Heart left ventricle (tissue), 16 donors: ENCODE measurements around the gene PPIF. TPM values are rescaled to one million over a fixed set of nuclear protein-coding genes. Genes with fewer than 3 reads are reported as not detected.
A peak's percentile ranks its signal among the peaks of the same experiment; 100 is the strongest.

Experiments
- ATAC-seq, 4 donors: fragments of 200-7000 bp; cut with Tn5 transposase; one replicate each; pipeline ENCODE4 v1.9.1; 2020 to 2022; ENCODE audit warnings: moderate library complexity in 4 of 4, mild to moderate bottlenecking in 3 of 4, moderate number of reproducible peaks in 1 of 4
- DNase-seq, 5 donors: peaks; one replicate each; pipeline ENCODE4 v3.0.0-alpha.2; 2020
- H3K27ac ChIP-seq, 12 donors: fragments of 200-600 bp; sonication (generic) in 4 of 12; one replicate each; pipeline versions ENCODE4 v1.5.0 to v1.8.0; 2016 to 2022; ENCODE audit warnings: mild to moderate bottlenecking in 2 of 12
- H3K27me3 ChIP-seq, 9 donors: fragments of 200-600 bp; sonication (generic) in 2 of 9; one replicate each; pipeline versions ENCODE4 v1.5.1 to v1.8.0; 2016 to 2022; ENCODE audit warnings: mild to moderate bottlenecking in 3 of 9
- H3K36me3 ChIP-seq, 9 donors: fragments of 200-600 bp; sonication (generic) in 2 of 9; one replicate each; pipeline versions ENCODE4 v1.5.0 to v1.8.0; 2018 to 2022; ENCODE audit warnings: mild to moderate bottlenecking in 2 of 9
- H3K4me1 ChIP-seq, 12 donors: fragments of 200-600 bp; sonication (generic) in 4 of 12; one replicate each; pipeline versions ENCODE4 v1.5.0 to v1.8.0; 2016 to 2022; ENCODE audit warnings: mild to moderate bottlenecking in 3 of 12
- H3K4me3 ChIP-seq, 12 donors: fragments of 200-600 bp; sonication (generic) in 4 of 12; one replicate each; pipeline versions ENCODE4 v1.5.0 to v1.8.0; 2017 to 2022; ENCODE audit warnings: mild to moderate bottlenecking in 9 of 12, moderate library complexity in 4 of 12
- H3K9me3 ChIP-seq, 12 donors: fragments of 200-600 bp; sonication (generic) in 4 of 12; one replicate each; pipeline versions ENCODE4 v1.5.0 to v1.8.0; 2016 to 2022; ENCODE audit warnings: mild to moderate bottlenecking in 1 of 12
- POLR2A ChIP-seq, 2 donors: fragments of 450-650 bp; IDR thresholded peaks; one replicate each; pipeline ENCODE4 v1.6.1; 2017; ENCODE audit warnings: antibody characterized with exemption in 2 of 2, mild to moderate bottlenecking in 2 of 2, moderate library complexity in 2 of 2
- WGBS, 4 donors: extraction: QIAGEN DNeasy Blood & Tissue Kit in 2 of 4; methylation state at CpG; one replicate each; pipeline versions ENCODE4 v1.1.5 to v1.1.7; 2013 to 2018; 5-methylcytosine and 5-hydroxymethylcytosine counted together
- intact Hi-C, 10 donors: fragments of 100-400 bp; cut with DNase I; formaldehyde crosslinking; loops; one replicate each; pipeline versions ENCODE4 v1.11.1 to v1.14.2; 2022
- polyA plus RNA-seq, 2 donors: library from polyadenylated mRNA; stranded (reverse); fragments of 200-250 nt; gene quantifications; one replicate each; pipeline ENCODE4 v1.2.3, GENCODE V29; 2013
- total RNA-seq, 9 donors: library from RNA; depleted of rRNA in 2 of 9; stranded (reverse); fragments of >200 nt in 2 of 9; fragmentation: NEBNext Ultra II Directional in 3 of 9; extraction: Animal tissue kit (Norgen Biotek cat#: 25700) in 3 of 9; gene quantifications; one replicate each; pipeline versions ENCODE4 v1.1.0 to v1.2.4, GENCODE V29; 2016 to 2023
- TF ChIP-seq, protein P1 (sequence below), 12 donors: fragments of 200-600 bp; sonication (generic) in 4 of 12; IDR thresholded peaks; one replicate each; pipeline versions ENCODE4 v1.5.0 to v1.8.0; 2018 to 2022; ENCODE audit warnings: antibody characterized with exemption in 12 of 12, mild to moderate bottlenecking in 5 of 12
- donor health status: ischemic (EF 13 %, LVEDD 7.1; RV severe dilation, severe dysfunction).
- donor health status: healthy with polysubstance abuse.
- donor health status: DM: no; HTN: yes; CAD: no.
- donor health status: DM: no; HTN: no; CAD: no.
- donor health status: ischemic (EF 25% LVEDD 6.9; RV normal size, moderate dysfunction).
- donor health status: ischemic (EF 25% LVEDD 5.7; RV mildly dilated, moderate dysfunction).
- donor health status: healthy.
- donor health status: DM: yes; HTN: yes; CAD: no.
- donor health status: ischemic (EF 35%, LVEDD 5.7; RV mildly dilated, moderate dysfunction).
- donor health status: nonischemic (EF 11% LVEDD 7.7; RV severe dilation, severe dysfunction).
- donor health status: DM: yes; HTN: yes; CAD: no.
- donor health status: PGD.
- donor health status: ischemic (EF 29% LVEDD 5.4; RV normal size, mild dysfunction).
- donor health status: nonischemic (EF 23%, LVEDD 6.1; RV moderate dilation, normal function).

PPIF gene
- total and polyA plus RNA-seq, 11 donors: 82.8 to 193 (median 128) TPM

DNA sequence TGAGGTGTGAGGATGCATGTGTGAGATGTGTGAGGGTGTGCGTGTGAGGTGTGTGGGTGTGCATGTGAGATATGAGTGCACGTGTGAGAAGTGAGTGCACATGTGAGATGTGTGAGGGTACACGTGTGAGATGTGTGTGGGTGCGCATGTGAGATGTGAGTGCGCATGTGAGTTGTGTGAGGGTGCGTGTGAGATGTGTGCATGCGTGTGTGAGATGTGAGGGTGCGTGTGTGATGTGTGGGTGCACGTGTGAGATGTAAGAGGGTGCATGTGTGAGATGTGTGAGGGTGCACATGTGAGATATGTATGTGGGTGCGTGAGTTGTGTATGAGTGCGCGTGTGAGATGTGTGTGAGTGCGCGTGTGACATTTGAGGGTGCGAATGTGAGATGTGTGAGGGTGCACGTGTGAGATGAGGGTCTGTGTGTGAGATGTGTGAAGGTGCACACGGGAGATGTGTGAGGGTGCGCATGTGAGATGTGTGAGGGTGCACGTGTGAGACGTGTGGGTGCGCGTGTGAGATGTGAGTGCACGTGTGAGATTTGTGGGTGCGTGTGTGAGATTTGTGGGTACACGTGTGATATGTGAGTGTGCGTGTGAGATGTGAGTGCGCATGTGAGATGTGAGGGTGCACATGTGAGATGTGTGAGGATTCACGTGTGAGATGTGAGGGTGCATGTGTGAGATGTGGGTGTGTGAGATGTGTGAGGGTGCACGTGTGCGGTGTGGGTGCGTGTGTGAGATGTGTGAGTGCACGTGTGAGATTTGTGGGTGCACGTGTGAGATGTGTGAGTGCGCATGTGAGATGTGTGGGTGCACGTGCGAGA lies 30.5 kb downstream of the PPIF start:
- Histone ChIP-seq H3K27me3 (no peaks in the 10 kb centered on the region), H3K4me3 (no peak overlapping the region), H3K9me3 (no peaks in the 10 kb centered on the region), H3K4me1 (peaks cover 13 to 49% (median 43%) of the 10 kb centered on the region in 12 donors), H3K27ac (no peak overlapping the region), H3K36me3 (peaks cover 0 to 5% (median 0%) of the 10 kb centered on the region in 9 donors)
- DNase-seq (no peak), ATAC-seq (no peak)
- intact Hi-C loops: loop anchor here in 5 of 10 donors (2.0 to 10.0 kb wide), 5 partner anchors 70 to 227 kb away; partner anchors contain the start of gene ZCCHC24 (in 1 of the 5)
- TF ChIP-seq POLR2A (IDR thresholded peaks at IDR 0.05): no peak
- TF ChIP-seq, protein P1, sequence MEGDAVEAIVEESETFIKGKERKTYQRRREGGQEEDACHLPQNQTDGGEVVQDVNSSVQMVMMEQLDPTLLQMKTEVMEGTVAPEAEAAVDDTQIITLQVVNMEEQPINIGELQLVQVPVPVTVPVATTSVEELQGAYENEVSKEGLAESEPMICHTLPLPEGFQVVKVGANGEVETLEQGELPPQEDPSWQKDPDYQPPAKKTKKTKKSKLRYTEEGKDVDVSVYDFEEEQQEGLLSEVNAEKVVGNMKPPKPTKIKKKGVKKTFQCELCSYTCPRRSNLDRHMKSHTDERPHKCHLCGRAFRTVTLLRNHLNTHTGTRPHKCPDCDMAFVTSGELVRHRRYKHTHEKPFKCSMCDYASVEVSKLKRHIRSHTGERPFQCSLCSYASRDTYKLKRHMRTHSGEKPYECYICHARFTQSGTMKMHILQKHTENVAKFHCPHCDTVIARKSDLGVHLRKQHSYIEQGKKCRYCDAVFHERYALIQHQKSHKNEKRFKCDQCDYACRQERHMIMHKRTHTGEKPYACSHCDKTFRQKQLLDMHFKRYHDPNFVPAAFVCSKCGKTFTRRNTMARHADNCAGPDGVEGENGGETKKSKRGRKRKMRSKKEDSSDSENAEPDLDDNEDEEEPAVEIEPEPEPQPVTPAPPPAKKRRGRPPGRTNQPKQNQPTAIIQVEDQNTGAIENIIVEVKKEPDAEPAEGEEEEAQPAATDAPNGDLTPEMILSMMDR (IDR thresholded peaks at IDR 0.05): no peak
- WGBS, 4 donors: 91 to 95% (median 94%) methylated on average over 36 of the region's 36 CpGs

DNA sequence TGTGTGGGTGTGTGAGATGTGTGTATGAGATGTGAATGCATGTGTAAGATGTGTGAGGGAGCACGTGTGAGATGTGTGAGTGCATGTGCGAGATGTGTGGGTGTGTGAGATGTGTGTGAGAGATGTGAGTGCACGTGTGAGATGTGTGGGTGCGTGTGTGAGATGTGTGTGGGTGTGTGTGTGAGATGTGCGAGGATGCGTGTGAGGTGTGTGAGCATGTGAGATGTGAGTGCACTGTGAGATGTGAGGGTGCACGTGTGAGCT lies 31.0 kb downstream of the PPIF start:
- TF ChIP-seq POLR2A (IDR thresholded peaks at IDR 0.05): no peak
- TF ChIP-seq, protein P1 (IDR thresholded peaks at IDR 0.05): no peak
- intact Hi-C loops: loop anchor here in 5 of 10 donors (5.0 to 10.0 kb wide), 4 partner anchors 69 to 226 kb away; partner anchors contain the start of gene ZCCHC24 (in 1 of the 5)
- 88 to 97% (median 94%) methylated on average over 7 of the region's 7 CpGs for WGBS, 4 donors
- no peak overlapping the region for H3K4me3 ChIP-seq
- peaks cover 0 to 5% (median 0%) of the 10 kb centered on the region in 9 donors for H3K36me3 ChIP-seq
- ATAC-seq (no peak), DNase-seq (no peak)
- no peaks in the 10 kb centered on the region for H3K27me3 ChIP-seq
- H3K27ac ChIP-seq: no peak overlapping the region
- H3K4me1 ChIP-seq: peaks cover 13 to 50% (median 45%) of the 10 kb centered on the region in 12 donors
- H3K9me3 ChIP-seq: no peaks in the 10 kb centered on the region

DNA sequence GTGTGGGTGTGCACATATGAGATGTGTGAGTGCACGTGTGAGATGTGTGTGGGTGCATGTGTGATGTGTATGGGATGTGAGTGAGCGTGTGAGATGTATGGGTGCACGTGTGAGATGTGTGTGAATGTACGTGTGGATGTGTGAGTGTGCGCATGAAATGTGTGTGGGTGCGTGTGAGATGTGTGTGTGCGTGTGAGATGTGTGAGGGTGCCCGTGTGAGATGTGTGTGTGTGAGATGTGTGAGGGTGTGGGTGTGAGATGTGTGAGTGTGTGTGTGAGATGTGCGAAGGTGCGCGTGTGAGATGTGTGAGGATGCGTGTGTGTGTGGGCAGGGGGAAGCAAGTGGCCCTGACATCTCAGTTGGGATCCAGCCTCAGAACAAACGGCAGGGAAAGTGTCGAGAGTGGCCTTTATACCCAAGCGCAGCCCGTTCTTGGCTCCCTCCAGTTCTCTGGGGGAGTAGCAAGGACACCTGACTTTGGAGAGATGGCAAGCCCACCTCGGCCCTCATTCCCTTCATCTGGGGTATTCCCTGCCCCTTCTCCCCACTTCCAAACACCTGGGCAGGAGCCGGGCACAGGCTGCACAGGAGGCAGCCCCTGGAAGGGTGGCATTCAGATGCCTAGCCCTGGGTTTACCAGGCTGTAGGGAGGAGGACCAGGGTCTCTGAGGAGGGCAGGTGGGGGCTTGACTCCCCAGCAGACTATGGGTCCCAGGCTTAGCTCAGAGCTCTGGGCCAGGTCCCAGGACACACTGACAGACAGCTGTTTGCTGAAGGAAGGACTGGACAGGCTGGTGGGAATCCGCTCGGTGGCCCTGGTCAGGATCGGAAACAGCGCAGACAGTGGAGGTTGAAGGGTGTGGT lies 31.6 kb downstream of the PPIF start:
- Histone ChIP-seq H3K4me1 (peaks cover 13 to 50% (median 45%) of the 10 kb centered on the region in 12 donors), H3K27me3 (no peaks in the 10 kb centered on the region), H3K36me3 (peaks cover 0 to 5% (median 0%) of the 10 kb centered on the region in 9 donors), H3K4me3 (no peak overlapping the region), H3K27ac (peak overlapping the region in 7 of 12 donors; percentile 51 to 84 (median 70)), H3K9me3 (no peaks in the 10 kb centered on the region)
- DNase-seq (peak in 3 of 5 donors; percentile 15 to 66 (median 42)), ATAC-seq (no peak)
- WGBS, 4 donors: 80 to 83% (median 81%) methylated on average over 21 to 22 of the region's 22 CpGs
- no peak for TF ChIP-seq POLR2A (IDR thresholded peaks at IDR 0.05)
- TF ChIP-seq, protein P1 (IDR thresholded peaks at IDR 0.05): no peak
- intact Hi-C loops: loop anchor here in 5 of 10 donors (5.0 to 10.0 kb wide), 4 partner anchors 68 to 226 kb away; partner anchors contain the start of gene ZCCHC24 (in 1 of the 5)
